Stomach (tissue), 4 donors: ENCODE results near the gene TPCN2.

ENCODE experiments used
- EP300 ChIP-seq: sonication (generic); formaldehyde crosslinking; IDR thresholded peaks from one replicate; pipeline ENCODE4 v1.6.1; 2017; ENCODE audit warnings: antibody characterized with exemption
- POLR2A ChIP-seq, 4 donors: fragments of 450-650 bp; IDR thresholded peaks; one replicate each; pipeline ENCODE4 v1.6.1; 2016; ENCODE audit warnings: antibody characterized with exemption in 4 of 4, control low read depth in 2 of 4, mild to moderate bottlenecking in 1 of 4, moderate library complexity in 1 of 4
- POLR2AphosphoS5 ChIP-seq, 3 donors: sonication (generic); formaldehyde crosslinking; IDR thresholded peaks; one replicate each; pipeline ENCODE4 v1.6.1; 2016; ENCODE audit warnings: antibody characterized with exemption in 3 of 3

DNA sequence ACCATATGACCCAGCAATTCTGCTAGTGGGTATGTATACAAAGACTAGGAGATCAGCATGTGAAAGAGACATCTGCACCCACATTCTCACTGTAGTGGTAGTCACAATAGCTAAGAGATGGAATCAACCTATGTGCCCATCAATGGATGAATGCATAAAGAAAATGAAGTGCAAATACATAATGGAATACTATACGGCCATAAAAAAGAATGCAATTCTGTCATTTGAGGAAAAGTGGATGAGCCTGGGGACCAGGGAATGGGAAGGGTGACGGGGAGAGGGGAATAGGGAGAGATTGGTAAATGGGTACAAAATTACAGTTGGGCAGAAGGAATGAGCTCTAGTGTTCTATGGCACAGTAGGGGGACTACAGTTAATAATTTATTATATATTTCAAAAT, 80.3 kb downstream of the TPCN2 start:
- no peak for TF ChIP-seq POLR2AphosphoS5 (IDR thresholded peaks at IDR 0.05)
- no peak for TF ChIP-seq POLR2A (IDR thresholded peaks at IDR 0.05)
- no peak for TF ChIP-seq EP300
